Activated CD8-positive, alpha-beta memory T cell treated with anti-CD3 and anti-CD28 coated beads, Interleukin-2, amount 50 U/mL, for 24 hours (primary cell): ENCODE measurements around the gene VCAN.

Experiments
- DNase-seq: peaks from one replicate; pipeline ENCODE4 v3.0.0-alpha.2; 2020; ENCODE audit errors: extremely low read depth

VCAN gene

DNA sequence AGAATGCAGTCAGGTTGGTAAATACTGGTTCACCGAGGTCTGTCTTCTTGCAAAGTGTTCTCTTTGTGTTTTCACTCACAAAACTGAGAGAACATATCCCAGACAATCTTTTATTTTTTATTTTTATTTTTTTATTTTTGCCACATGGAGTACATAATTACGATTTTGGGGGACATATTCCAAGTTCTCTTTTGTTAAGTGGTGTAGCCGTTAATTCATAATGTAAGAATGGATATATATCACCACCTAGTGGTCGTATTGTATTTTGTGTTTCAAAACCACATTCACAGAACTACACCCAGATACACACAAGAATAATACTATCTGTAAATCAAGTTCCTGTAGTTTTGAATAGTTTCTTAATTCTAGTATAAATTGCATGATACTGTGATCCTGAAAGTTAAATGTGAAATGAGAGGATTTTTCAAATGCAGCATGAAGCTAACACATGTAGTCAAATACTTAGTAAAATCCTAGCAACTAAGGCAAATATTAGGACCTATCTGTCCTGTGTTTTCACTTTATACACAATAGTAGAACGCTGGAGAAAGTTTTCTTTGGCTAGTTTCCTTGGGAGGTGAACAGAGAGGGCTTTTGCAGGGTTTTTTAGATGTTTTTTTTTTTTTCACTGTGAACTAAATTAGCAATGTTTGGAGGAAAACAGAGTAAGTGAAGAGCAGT is 92.7 kb downstream of the VCAN start:
- no peak for DNase-seq

DNA sequence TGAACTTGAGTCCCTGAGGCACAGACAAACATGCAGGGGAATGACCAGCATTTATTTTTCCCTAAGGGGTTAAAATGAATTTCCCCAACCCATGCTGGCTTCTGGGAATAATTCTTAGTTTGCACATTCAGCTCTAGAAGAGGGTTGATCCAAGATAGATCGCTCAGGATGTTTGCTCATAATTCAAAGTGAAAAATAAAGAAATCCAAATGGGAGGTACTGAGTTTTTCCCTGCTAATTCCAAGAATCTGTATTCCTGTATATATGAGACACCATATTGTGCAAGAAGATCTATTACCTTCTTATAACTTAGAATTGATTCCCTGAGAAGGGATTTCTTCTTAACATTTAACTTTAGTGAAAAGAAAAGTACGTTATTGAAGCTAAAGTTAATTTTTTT is 96.2 kb downstream of the VCAN start:
- DNase-seq = no peak

- no peak for DNase-seq
These were observed 96.6 kb downstream of the VCAN start for GRCh38 chr5:83568186-83568585.

- DNase-seq = no peak
These were observed 99.4 kb downstream of the VCAN start for GRCh38 chr5:83570916-83571315.

DNA sequence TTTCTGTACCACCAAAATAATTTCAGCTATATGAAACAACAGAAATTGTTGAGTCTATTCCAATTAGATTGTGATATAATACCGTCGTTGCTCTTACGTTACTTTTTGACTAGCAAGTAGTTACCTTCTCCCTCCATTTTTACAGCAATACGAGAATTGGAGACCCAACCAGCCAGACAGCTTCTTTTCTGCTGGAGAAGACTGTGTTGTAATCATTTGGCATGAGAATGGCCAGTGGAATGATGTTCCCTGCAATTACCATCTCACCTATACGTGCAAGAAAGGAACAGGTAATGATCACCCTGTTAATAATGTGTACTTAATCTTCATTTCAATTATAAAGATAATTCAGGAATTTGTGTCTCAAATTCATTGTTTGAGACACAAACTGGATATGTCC is 100.7 kb downstream of the VCAN start:
- no peak for DNase-seq

- DNase-seq = no peak
These were observed 104.8 kb downstream of the VCAN start for GRCh38 chr5:83576341-83576740.

GRCh38 chr5:83577036-83577636 is 105.6 kb downstream of the VCAN start:
- DNase-seq = no peak

DNA sequence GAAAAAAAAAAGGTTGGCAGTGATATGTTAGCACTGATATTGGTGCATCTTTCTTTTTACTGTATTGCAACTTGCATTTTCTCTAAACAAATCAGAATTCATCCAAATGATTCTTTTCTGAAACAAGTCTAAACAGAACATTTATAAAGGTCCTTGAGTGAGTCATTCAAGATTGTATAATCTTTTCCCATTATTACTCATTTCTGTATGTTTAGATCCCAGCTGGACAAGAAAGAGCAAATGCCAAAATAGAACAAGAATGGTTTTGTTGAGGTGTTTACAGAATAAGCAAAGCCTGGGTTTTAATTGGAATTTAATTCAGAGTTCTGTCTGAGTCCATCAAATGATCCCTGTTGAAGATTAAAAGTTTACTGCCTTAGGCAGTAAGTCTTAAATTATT is 112.3 kb downstream of the VCAN start:
- no peak for DNase-seq

DNA sequence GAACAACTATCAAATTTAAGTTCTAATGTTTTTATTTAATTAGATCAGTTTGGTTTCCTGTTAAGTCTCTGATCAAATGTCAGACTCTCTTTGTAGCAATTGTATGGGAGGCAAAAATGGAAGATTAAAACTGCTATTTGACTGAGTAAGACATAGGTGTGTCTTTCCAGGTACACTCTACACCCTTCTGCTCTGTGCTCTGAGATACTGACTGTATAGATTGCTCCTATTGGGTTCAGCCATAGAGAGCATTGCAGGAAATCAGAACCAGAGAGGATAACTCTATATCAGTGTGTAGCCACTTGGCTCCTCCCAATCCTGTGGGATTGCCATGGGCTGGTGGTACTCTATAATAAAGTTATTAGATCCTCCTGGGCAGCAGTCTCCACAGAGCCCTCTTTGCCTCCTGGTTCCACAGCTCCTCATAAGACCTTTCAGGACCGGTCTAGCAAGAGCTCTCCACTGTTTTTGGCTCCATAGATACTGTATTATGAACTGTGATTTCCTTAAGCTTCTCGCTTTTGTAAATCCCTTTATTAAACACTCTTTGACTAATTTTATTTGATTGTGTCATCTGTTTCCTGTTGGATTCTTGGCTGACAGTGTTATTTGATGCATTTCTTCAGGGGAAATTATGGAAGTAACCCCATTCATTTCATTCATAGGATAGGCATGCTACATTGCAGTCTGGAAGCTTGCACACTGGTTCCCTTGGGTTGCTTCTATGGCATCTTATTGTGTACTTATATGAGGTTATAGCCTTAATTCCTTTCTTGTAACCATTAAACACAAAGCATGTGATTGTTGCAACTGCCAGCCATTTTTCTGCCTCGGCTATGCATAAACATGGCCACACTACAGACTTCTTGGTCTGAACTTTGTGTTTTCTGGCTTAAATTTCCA is 115.6 kb downstream of the VCAN start:
- DNase-seq = no peak

DNA sequence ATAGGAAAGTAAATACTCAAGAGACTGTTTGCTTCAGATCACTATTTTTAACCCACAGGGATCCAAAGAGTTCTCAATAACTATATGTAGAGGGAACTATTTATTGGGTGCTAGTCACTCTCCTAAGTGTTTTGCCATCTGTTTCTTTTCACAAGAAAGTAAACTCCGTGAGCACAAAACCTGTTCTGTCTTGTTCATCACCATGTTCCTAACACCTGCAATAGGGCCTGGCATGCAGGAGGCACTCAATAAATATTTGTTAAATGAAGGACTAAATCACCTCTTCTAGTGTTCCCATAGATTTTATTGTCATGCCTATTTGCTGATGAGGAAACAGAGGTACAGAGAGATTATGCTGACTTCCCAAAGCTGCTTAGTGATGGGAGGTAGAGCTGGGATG is 118.2 kb downstream of the VCAN start:
- DNase-seq = no peak

DNA sequence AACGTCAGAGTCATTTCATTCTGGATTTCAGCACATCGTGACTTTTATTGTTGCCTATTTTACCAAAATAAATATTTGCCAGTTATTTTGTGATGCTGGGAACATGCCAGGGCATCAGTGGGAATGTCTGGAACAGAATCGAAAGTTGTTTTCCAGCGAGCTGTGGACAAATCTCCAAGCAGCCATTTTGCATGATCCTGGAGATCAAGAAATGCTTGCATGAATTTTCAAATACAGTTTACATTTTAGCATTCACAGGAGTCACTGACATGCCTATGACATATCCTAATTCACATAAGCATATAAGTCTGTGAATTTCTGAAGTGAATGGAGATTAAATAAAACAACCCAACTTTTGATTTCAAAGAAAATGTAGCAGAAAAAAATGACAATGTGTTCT is 119.4 kb downstream of the VCAN start:
- DNase-seq = no peak

DNA sequence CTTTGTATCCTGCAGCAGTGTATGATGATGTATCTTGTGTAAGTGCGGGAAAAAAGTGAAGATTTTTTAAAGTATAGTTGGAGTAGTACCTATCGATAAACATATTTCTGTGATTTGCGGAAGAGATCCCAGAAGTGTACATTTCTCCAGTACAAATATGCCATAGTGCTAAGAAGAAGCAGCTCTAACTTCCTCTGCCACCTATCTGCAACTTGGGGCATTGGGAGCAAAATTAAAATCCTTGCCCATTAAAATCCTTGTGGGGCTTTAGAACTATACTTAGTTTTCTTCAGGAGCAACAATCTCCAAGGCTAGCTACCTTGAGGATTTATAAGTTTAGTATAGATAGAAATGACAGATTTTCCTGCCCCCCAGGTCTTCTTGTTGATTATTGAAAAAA is 123.7 kb downstream of the VCAN start:
- DNase-seq = no peak

DNA sequence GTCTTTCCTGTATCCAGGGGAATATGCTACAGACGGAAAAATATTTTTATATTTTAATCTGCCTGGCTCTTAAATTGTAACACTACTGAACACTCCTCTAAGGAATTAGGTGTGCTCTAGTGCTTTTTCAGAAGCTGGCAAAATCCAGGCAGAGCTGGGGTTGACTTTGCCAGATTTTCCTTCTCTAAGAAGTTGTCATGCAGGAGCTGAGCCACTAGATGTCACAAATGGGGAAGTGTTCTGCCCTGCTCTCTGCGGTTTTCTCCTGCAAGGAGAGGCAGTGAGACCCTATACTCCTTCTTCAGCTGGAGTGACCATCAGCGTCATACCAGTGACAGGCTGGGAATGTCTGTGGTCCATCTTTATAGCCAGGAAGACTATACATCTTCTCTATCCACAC is 136.6 kb downstream of the VCAN start:
- no peak for DNase-seq

- no peak for DNase-seq
These were observed 143.3 kb downstream of the VCAN start for GRCh38 chr5:83614841-83615240.

DNA sequence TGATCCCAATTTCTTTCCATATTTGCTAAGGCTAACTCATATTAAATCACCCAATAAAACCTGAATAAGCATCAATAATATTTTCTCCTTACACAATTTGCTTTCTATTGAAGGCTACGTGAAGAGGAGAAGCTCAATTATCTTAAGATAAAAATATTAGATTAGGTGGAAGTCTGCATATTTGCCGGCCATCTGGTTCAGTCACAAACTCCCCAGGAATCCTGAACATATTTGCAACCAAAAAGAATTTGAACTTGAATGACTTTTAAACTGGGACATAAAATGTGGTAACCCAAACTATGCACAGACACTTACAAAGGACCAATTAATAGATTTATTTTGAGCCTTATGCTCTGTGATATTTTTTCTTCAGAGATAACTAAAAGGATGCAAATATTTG is 156.8 kb downstream of the VCAN start:
- DNase-seq = no peak
